GM21515 (cell line): ENCODE data around the gene TMEM203.
"Not testable (repeated sequence)": the region's sequence is repeated elsewhere in the genome, so short reads cannot be mapped to it uniquely, and the experiment has no call there.

ENCODE experiments used
- ATAC-seq: cut with Tn5 transposase; IDR thresholded peaks from one replicate; pipeline ENCODE4 v1.9.1; 2021; ENCODE audit not compliant: unreplicated experiment

Gene TMEM203, protein sequence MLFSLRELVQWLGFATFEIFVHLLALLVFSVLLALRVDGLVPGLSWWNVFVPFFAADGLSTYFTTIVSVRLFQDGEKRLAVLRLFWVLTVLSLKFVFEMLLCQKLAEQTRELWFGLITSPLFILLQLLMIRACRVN

DNA sequence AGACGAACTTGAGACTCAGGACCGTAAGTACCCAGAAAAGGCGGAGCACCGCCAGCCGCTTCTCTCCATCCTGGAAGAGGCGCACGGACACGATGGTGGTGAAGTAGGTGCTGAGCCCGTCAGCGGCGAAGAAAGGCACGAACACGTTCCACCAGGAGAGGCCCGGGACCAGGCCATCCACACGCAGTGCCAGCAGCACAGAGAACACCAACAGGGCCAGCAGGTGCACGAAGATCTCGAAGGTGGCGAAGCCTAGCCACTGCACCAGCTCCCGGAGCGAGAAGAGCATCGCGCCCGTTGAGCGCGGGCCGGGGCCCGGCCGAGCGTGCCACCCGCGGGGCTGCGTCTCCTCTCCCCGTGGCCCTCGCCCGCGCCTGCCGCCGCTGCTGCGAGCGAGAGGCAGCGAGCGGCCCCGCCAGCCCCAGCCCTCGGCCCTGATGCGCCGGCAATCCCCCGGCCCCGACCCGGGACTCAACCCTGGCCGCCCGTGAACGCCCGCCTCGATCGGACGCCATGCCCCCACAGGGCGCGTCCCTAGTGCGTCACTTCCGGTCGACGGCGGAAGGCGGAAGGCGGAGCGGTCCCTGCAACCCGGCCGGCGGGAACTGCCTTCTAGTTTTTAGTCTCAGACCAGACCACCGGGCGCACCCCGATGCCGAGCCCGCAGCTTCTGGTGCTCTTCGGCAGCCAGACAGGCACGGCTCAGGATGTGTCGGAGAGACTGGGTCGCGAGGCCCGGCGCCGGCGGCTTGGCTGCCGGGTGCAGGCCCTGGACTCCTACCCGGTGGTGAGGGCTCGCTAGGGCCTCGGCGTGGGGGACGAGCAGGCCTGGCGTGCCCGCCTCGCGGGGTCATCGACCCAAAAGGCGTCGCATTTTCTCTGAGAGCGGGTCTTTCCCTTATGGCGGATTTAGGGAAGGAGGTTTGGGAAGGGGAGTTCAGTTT, at the start of gene TMEM203, which contains the start of gene NDOR1:
Gene TMEM203 (minus strand): TSS at position 523 of the 944 bp plus-strand sequence. CDS start 234 bp downstream, at position 289.
Gene NDOR1 (plus strand): TSS at position 575 of the 944 bp plus-strand sequence. CDS start 78 bp downstream, at position 653.
- ATAC-seq: peak; percentile 35

DNA sequence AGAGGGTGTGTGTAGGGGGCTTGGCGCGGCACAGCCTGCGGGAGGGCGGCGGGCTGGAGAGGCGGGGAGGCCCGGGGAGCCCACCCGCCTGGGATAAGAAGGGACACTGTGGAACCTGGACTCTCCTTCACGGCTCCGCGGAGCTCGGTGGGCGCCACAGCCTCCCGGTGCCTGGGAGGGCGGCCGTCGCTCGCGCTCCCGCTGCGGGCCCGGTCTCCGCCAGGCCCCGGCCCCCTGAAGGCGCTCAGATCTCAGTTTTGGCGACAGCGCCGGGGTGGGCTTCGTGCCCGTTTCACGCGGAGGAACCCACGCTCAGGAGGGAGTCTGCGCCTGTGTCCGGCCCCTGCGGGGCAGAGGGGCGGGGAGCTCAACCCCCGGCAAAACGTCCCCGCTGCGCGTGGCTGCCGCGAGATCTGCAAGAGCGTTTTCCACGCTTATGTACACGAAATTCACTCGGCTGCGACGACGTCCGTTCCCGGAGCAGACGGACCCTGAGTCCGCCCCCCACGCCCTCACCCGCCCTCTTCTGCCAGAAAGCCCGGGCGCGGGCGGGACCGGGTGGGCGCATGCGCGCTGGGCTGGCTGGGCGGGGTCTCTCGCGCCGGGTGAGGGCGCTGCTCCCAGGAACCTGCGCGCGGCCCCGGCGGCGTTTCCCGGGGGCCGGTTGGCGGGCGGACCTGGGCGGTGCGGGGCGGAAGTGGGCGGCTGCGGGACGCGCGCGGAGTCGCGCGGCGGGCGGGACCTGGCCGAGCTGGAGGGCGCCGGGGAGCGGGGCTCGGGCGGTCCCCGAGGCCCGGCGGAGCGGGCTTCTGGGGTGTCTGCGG, 49.4 kb upstream of the TMEM203 start, which contains the start of gene NELFB:
Gene NELFB (plus strand): TSS at position 704 of the 824 bp plus-strand sequence.
- ATAC-seq: peak; percentile 78

DNA sequence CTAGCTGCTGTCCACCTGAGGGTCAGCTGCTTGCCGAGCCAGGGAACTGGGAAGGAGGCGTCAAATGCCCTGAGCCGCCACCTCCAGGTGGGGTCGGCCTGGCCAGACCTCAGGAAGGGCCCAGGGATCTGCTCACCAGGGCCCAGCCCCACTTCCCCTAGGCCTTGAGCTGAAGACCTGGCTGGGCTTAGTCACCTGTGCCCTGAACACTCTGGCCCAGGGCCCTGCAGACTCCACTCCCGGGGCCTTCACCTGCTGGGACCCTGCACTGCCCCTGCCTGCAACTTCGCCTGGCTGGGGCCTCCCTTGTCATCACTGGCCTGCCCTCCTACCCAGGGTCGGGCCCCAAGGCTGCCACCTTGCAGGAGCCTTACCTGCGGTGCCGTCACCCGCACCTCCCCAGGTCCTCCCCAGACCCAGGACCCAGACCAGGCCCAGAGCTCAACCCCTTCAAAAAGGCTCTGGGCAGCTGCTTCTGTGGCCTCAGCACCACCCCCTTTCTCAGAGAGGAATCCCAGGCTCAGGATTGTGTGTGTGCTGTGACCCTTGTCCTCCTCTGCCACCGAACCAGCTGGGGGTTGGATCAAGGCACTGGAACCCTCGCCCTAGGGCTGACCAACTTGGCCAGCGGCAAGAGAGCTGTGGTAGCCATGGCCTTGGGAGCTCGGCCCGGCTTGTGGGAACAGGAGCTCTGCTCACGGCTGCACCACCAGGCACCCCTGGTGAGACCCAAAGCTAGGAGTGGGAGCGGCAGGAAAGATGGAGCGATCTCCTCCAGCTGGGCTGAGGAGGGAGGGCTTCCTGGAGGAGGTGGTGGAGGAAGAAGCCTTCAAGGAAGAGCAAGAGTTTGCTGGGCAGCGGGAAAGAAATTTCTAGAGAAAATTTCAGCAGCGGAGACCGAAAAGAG, 48.5 kb upstream of the TMEM203 start:
- ATAC-seq: no peak

- no peak for ATAC-seq
Observed at GRCh38 chr9:137252555-137253506, 47.4 kb upstream of the TMEM203 start.

DNA sequence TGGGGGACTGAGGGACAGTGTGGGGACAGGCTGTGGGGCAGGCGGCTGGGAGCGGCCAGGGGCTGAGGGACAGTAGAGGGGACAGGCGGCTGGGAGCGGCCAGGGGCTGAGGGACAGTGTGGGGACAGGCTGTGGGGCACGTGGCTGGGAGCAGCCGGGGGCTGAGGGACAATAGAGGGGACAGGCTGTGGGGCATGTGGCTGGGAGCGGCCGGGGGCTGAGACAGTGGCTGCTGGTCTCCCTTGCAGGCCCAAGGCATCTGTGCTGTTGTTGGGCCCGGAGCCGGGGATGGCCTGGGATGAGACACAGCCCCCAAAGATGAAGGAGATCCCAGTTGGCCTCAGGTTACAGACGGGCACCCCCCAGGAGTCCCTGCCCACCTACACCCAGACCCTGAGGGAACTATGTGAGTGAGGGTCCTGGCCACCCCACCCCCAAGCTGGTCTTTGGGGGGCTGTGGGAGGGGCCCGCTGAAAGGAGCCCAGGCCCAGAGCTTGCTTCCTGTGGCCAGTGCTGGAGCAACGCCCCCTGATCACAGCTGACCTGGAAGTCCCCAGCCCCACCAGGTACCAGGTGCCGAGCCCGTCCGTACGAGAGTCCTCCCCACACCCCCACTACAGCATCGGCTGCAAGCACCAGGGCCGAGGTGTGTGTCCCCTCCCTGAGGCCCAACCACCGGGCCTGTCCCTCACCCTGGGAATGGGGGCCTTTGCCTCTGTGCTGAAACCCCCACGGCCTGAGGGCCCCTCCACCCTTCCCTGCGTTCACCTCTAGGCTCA, 46.2 kb upstream of the TMEM203 start:
- no peak for ATAC-seq

GRCh38 chr9:137251194-137251461, 45.7 kb upstream of the TMEM203 start, which contains the start of gene STPG3:
Gene STPG3 (plus strand): TSS chr9:137251286. CDS start chr9:137251287, 1 bp downstream.
- ATAC-seq: no peak

- ATAC-seq: no peak
Observed at GRCh38 chr9:137250329-137251193, 45.1 kb upstream of the TMEM203 start.

- no peak for ATAC-seq
Observed at GRCh38 chr9:137247916-137248175, 42.4 kb upstream of the TMEM203 start.

DNA sequence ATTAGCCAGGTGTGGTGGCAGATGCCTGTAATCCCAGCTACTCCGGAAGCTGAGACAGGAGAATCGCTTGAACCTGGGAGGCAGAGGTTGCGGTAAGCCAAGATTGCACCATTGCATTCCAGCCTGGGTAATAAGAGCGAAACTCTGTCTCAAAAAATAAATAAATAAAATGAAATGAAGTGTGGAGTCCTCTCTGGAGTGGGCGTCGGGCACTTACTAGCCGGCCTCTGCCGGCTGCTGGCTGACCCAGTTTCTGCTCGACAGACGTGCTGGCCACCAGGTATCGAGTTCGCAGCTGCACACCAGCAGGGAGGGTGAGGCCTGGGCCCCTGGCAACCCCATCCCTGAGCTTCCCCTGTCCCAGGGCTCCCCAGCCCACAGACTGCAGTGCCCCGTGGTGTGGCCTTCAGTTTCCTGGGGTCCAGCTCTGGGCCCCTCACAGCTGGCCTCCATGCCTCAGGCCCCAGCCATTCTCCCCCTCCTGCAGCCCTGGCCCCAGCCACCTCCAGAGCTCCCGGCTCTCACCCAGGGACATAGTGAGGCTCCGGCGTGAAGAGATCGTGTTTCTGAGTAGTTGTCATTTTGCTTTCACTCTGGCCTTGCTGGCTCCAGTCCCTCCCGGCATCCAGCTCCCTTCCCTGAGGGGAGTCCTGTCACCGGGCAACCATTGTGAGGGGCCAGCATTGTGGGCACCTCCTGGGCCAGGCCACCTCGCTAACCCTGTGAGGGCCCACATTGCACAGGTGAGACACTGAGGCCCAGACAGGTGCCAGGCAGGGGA, 41.9 kb upstream of the TMEM203 start:
- ATAC-seq: no peak

GRCh38 chr9:137245450-137246421, 40.3 kb upstream of the TMEM203 start:
- ATAC-seq: no peak

- no peak for ATAC-seq
Observed at GRCh38 chr9:137244486-137245449, 39.3 kb upstream of the TMEM203 start.

- ATAC-seq: no peak
Observed at GRCh38 chr9:137243626-137244485, 38.4 kb upstream of the TMEM203 start.

DNA sequence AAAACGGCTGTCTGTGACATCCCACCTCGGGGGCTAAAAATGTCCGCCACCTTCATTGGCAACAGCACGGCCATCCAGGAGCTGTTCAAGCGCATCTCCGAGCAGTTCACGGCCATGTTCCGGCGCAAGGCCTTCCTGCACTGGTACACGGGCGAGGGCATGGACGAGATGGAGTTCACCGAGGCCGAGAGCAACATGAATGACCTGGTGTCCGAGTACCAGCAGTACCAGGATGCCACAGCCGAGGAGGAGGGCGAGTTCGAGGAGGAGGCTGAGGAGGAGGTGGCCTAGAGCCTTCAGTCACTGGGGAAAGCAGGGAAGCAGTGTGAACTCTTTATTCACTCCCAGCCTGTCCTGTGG, 37.8 kb upstream of the TMEM203 start:
- not testable (repeated sequence) for ATAC-seq
